WERI-Rb-1 (cell line): ENCODE results near the gene INF2.
"Not testable (repeated sequence)": the region's sequence is repeated elsewhere in the genome, so short reads cannot be mapped to it uniquely, and the experiment has no call there.

ENCODE experiments used
- DNase-seq: peaks from one replicate; pipeline ENCODE4 v3.0.0-alpha.2; 2020
- H3K27ac ChIP-seq: fragments of 250-450 bp; sonication (Bioruptor Pico); 2 replicates; pipeline ENCODE4 v1.5.1; 2020; ENCODE audit warnings: mild to moderate bottlenecking, moderate library complexity
- H3K27me3 ChIP-seq: fragments of 250-450 bp; sonication (Bioruptor Pico); 2 replicates; pipeline ENCODE4 v1.5.1; 2021; ENCODE audit warnings: mild to moderate bottlenecking, low read depth, moderate library complexity; ENCODE audit not compliant: insufficient read depth, severe bottlenecking
- H3K36me3 ChIP-seq: fragments of 250-450 bp; sonication (Bioruptor Pico); 2 replicates; pipeline ENCODE4 v1.5.1; 2020; ENCODE audit warnings: mild to moderate bottlenecking, moderate library complexity
- H3K4me3 ChIP-seq: 2 replicates; pipeline ENCODE4 v1.5.1; 2011; ENCODE audit warnings: low read depth, mild to moderate bottlenecking, control low read depth, low read length
- H3K9me3 ChIP-seq: fragments of 250-450 bp; sonication (Bioruptor Pico); 2 replicates; pipeline ENCODE4 v1.5.1; 2021; ENCODE audit warnings: mild to moderate bottlenecking, moderate library complexity; ENCODE audit not compliant: severe bottlenecking
- CTCF ChIP-seq: IDR thresholded peaks from 2 replicates; pipeline ENCODE4 v1.5.1; 2011; ENCODE audit warnings: low read depth, mild to moderate bottlenecking, control low read depth, inconsistent platforms, low read length

The INF2 gene

GRCh38 chr14:104664588-104664987, 24.8 kb upstream of the INF2 start:
- no peak for TF ChIP-seq CTCF
- Histone ChIP-seq H3K27ac (no peak overlapping the region), H3K9me3 (no peaks in the 10 kb centered on the region), H3K27me3 (no peaks in the 10 kb centered on the region), H3K4me3 (no peak overlapping the region), H3K36me3 (no peaks in the 10 kb centered on the region)
- DNase-seq = no peak

- Histone ChIP-seq H3K27ac (peak overlapping the region; percentile 8; the same call in 1 of the 2 replicates), H3K36me3 (no peaks in the 10 kb centered on the region), H3K27me3 (no peaks in the 10 kb centered on the region), H3K4me3 (no peak overlapping the region), H3K9me3 (no peaks in the 10 kb centered on the region)
- TF ChIP-seq CTCF = no peak
- no peak for DNase-seq
Measured at GRCh38 chr14:104665114-104665656, 24.2 kb upstream of the INF2 start.

GRCh38 chr14:104665657-104666522, 23.5 kb upstream of the INF2 start:
- H3K4me3 ChIP-seq = no peak overlapping the region
- peak overlapping the region; percentile 8 for H3K27ac ChIP-seq
- TF ChIP-seq CTCF = peak; percentile 40; the same call in 1 of the 2 replicates
- H3K36me3 ChIP-seq = no peaks in the 10 kb centered on the region
- H3K27me3 ChIP-seq = no peaks in the 10 kb centered on the region
- no peak for DNase-seq
- no peaks in the 10 kb centered on the region for H3K9me3 ChIP-seq

GRCh38 chr14:104666523-104666895, 22.9 kb upstream of the INF2 start:
- not testable (repeated sequence) for H3K27me3 ChIP-seq, DNase-seq, H3K4me3 ChIP-seq, H3K36me3 ChIP-seq, H3K9me3 ChIP-seq, H3K27ac ChIP-seq

- no peaks in the 10 kb centered on the region for H3K9me3 ChIP-seq
- no peaks in the 10 kb centered on the region for H3K36me3 ChIP-seq
- no peak overlapping the region for H3K27ac ChIP-seq
- H3K27me3 ChIP-seq = no peaks in the 10 kb centered on the region
- DNase-seq = no peak
- no peak overlapping the region for H3K4me3 ChIP-seq
- no peak for TF ChIP-seq CTCF
Measured at GRCh38 chr14:104666981-104667380, 22.4 kb upstream of the INF2 start.

- Histone ChIP-seq H3K27ac (no peak overlapping the region), H3K4me3 (no peak overlapping the region), H3K36me3 (no peaks in the 10 kb centered on the region), H3K9me3 (peaks cover 2% of the 10 kb centered on the region), H3K27me3 (no peaks in the 10 kb centered on the region)
- TF ChIP-seq CTCF = no peak
- no peak for DNase-seq
Measured at GRCh38 chr14:104669697-104670096, 19.7 kb upstream of the INF2 start.

GRCh38 chr14:104671330-104671977, 18.0 kb upstream of the INF2 start:
- H3K36me3 ChIP-seq, DNase-seq, H3K9me3 ChIP-seq, H3K27ac ChIP-seq, H3K27me3 ChIP-seq, H3K4me3 ChIP-seq: not testable (repeated sequence)

- H3K36me3 ChIP-seq, H3K9me3 ChIP-seq, H3K4me3 ChIP-seq, DNase-seq, H3K27me3 ChIP-seq, H3K27ac ChIP-seq: not testable (repeated sequence)
Measured at GRCh38 chr14:104672119-104672518, 17.3 kb upstream of the INF2 start.
